ENCODE data around the gene TPPP. TPM values are rescaled to one million over a fixed set of nuclear protein-coding genes. Genes with fewer than 3 reads are reported as not detected.

Gene TPPP
- total RNA-seq, 1 donor, result not detected

DNA sequence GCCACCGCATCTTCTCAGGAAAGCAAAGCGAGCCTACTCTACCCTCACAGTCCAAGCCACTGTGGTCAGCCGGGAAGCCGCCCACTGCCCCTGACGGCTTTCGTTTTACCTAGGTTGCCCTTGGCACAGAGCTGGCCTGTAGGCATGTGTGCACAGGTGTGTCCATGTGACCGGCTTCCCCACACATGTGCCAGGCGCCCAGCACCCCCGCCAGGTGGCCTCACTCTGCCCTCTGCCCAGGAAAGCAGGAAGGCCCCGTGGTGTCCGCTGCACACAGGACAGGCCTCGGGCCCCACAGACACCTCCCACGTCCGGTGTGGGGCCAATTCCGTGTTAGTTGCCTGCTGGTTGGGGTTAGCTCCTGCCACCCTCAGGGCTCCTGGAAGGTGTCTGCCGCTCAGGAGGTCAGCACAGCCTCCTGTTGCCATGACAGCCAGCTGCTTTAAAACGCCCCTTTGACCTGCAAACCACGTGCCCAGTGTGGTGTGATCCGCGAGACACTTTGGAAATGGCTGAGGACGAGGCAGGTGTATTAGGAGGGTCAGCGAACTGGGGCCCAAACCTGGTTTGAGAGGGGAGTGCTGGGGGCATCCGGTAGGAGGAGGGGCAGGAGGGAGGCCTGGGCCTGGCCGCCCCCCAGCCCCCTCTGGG, 28.7 kb downstream of the TPPP start:
- TF ChIP-seq, protein P1, sequence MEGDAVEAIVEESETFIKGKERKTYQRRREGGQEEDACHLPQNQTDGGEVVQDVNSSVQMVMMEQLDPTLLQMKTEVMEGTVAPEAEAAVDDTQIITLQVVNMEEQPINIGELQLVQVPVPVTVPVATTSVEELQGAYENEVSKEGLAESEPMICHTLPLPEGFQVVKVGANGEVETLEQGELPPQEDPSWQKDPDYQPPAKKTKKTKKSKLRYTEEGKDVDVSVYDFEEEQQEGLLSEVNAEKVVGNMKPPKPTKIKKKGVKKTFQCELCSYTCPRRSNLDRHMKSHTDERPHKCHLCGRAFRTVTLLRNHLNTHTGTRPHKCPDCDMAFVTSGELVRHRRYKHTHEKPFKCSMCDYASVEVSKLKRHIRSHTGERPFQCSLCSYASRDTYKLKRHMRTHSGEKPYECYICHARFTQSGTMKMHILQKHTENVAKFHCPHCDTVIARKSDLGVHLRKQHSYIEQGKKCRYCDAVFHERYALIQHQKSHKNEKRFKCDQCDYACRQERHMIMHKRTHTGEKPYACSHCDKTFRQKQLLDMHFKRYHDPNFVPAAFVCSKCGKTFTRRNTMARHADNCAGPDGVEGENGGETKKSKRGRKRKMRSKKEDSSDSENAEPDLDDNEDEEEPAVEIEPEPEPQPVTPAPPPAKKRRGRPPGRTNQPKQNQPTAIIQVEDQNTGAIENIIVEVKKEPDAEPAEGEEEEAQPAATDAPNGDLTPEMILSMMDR (IDR thresholded peaks at IDR 0.05; ENCODE audit: insufficient read depth, low read length), result no peak
- no peak overlapping the region for H3K4me3 ChIP-seq (ENCODE audit: low read depth, low read length)

DNA sequence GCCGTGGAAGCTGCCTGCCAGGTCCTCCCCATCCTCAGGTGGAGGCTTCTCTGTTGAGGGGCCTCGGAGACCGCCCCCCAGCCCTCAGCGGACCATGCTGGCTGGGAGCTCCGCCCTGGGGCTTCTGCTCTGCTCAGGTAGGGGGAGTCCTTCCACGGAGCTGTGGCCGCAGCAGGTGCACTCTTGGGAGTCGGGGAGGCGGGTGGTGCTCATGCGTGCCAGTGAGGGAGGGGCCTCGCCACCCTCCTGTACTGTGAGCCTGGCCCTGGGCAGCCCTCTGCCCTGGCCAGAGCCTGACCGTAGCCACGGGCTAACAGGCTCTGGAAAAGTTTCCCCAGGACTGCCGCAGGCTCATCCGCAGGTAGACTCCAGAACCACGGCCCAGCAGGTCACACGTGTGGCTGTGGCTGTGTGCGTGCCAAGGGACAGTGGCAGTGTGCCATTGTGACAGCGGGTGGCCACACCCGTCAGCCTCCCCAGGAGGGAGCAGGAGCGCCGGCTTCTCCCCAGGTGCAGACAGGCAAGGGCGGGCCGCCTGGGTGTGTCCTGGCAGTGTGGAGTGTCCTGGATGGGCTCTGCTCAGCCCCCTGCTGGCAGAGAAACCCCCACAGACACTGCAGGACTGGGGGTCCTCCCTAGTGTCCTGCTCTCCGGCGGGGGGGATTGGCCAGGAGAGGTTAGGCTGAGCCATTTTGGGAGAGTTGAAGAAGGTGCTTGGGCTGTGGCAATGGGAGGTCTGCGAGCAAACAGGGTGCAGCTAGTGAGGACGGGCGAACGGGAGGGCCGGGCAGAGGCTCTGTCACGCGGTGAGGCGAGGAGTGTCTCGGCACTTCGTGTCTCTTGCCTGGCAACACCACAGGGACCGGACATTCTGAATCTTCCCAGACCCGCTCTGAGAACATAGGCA, 29.5 kb downstream of the TPPP start:
- DNase-seq (ENCODE audit: low read depth), result no peak
- TF ChIP-seq, protein P1 (IDR thresholded peaks at IDR 0.05; ENCODE audit: insufficient read depth, low read length), result no peak

More for the DNA sequence above, 28.7 kb downstream of the TPPP start:
- DNase-seq (ENCODE audit: low read depth), result no peak

DNA sequence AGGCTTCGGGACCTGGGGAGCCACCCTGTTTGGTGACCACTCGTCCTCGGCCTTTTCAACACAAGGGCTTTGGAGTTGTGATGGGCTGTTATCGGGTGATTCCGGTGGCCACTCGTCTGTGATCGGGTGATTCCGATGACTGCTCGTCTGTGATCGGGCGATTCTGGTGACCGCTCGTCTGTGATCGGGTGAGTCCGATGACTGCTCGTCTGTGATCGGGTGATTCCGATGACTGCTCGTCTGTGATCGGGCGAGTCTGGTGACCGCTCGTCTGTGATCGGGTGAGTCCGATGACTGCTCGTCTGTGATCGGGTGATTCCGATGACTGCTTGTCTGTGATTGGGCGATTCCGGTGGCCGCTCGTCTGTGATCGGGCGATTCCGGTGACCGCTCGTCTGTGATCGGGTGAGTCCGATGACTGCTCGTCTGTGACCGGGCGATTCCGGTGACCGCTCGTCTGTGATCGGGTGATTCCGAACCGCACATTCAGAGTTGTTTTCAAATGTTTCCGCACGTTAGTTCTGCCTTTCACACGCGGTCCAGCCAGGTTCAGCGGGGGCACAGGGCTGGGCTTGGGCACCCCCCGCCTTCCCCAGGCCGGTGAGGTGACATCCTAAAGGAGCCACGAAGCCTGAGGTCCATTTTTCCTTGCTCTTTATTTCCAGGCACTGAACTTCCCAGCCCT, 30.3 kb downstream of the TPPP start:
- no peak overlapping the region for H3K4me3 ChIP-seq (ENCODE audit: low read depth, low read length)
- no peak for DNase-seq (ENCODE audit: low read depth)
- TF ChIP-seq, protein P1 (IDR thresholded peaks at IDR 0.05; ENCODE audit: insufficient read depth, low read length), result no peak

More for the DNA sequence above, 29.5 kb downstream of the TPPP start:
- H3K4me3 ChIP-seq (ENCODE audit: low read depth, low read length), result no peak overlapping the region

DNA sequence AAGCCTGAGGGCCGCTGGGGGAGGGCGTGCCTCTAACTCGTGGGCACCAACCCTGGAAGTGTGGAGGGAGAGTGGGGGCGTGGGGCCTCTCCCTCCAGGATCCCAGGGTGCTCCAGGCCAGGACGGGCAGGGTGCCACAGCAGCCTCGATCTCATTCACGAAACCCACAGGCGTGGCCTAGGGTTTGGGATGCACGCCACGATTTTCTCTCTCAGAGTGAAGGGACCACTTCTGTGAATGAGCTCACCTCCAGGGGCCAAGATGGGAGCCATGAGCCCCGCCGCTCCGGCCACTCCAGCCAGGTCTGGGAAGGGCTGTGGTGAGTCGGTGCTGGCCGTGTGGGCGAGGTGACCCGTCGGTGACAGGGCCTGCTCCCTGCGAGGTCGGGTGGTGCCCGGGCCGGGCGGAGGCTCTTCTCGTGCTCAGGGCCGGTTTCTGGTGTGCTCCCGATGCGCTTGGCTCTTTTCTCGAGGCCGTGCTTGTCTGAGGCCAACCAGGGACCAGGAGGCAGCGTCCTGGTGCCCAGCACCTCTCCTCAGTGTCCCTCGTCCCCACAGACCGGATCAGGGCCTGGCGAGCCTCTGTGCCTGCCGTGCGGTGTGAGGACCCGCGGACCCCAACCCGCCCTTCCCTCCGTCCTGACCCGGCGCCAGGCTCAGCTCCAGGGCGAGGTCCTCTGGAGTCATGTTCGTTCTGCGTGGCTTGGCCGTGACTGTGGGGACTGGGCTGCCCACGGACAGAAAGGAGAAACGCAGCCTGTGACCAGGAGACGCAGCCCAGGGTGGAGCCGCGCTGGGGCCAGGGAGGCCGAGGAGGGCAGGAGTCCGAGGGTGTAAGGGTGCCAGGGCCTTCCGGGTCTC, 31.0 kb downstream of the TPPP start:
- no peak for DNase-seq (ENCODE audit: low read depth)
- TF ChIP-seq, protein P1 (IDR thresholded peaks at IDR 0.05; ENCODE audit: insufficient read depth, low read length), result no peak
- H3K4me3 ChIP-seq (ENCODE audit: low read depth, low read length), result no peak overlapping the region

DNA sequence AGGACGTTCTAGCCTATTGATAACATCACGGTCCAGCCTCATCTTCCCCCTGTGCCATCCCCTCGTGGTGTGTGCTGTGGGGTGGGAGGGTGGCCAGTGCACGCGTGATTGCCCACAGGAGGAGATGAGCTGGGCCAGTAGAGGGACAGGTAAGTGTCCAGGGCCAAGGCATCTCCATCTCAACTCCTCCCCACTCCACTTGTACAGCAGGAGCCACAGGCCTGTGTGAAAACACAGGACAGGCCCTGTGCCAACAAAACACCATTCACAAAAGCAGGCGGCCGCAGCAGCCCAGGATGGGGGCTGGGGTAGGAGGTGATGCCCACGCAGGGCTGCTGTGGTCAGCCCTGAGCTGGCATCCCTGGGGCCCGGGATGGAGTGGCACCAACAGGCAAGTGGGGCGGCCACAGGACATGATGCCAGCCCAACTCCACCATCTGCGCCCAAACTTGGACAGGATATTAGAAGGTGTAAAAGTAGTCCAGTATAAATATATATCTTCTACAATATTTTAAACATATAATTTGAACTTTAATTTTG, 32.6 kb downstream of the TPPP start:
- TF ChIP-seq, protein P1 (IDR thresholded peaks at IDR 0.05; ENCODE audit: insufficient read depth, low read length), result no peak
- DNase-seq (ENCODE audit: low read depth), result no peak

More for the DNA sequence above, 32.6 kb downstream of the TPPP start:
- H3K4me3 ChIP-seq (ENCODE audit: low read depth, low read length), result no peak overlapping the region

All from fibroblast of the aortic adventitia (primary cell).